ENCODE measurements around the gene HDAC5.
"Not testable (repeated sequence)": the region's sequence is repeated elsewhere in the genome, so short reads cannot be mapped to it uniquely, and the experiment has no call there.

HDAC5 gene

GRCh38 chr17:44123356-44124117 is at the start of gene HDAC5:
Gene HDAC5, minus strand, starts transcription at chr17:44123641. Its CDS starts 6,126 bp downstream, at chr17:44117515.
- DNase-seq = peak; percentile 91 to 98 (median 96)

GRCh38 chr17:44171931-44172455 is 48.6 kb upstream of the HDAC5 start:
- DNase-seq = no peak

GRCh38 chr17:44170499-44171201 is 47.2 kb upstream of the HDAC5 start, which contains the start of gene ASB16:
Gene ASB16, plus strand, starts transcription at chr17:44170704. Its CDS starts 86 bp downstream, at chr17:44170790.
- no peak for DNase-seq

GRCh38 chr17:44170135-44170498 is 46.7 kb upstream of the HDAC5 start:
- no peak for DNase-seq

- no peak for DNase-seq
Measured at GRCh38 chr17:44167181-44167861, 43.9 kb upstream of the HDAC5 start.

- no peak for DNase-seq
Measured at GRCh38 chr17:44164476-44164875, 41.0 kb upstream of the HDAC5 start.

GRCh38 chr17:44159519-44160210 is 36.2 kb upstream of the HDAC5 start:
- no peak for DNase-seq

- no peak for DNase-seq
Measured at GRCh38 chr17:44155488-44155887, 32.0 kb upstream of the HDAC5 start.

- no peak for DNase-seq
Measured at GRCh38 chr17:44152875-44153274, 29.4 kb upstream of the HDAC5 start.

GRCh38 chr17:44149750-44150329 is 26.4 kb upstream of the HDAC5 start:
- no peak for DNase-seq

- DNase-seq = not testable (repeated sequence)
Measured at GRCh38 chr17:44149066-44149465, 25.6 kb upstream of the HDAC5 start.

- no peak for DNase-seq
Measured at GRCh38 chr17:44147812-44148211, 24.4 kb upstream of the HDAC5 start.

GRCh38 chr17:44146375-44147346 is 23.2 kb upstream of the HDAC5 start:
- DNase-seq = no peak

GRCh38 chr17:44144966-44145739 is 21.7 kb upstream of the HDAC5 start:
- DNase-seq = no peak

GRCh38 chr17:44143921-44144320 is 20.5 kb upstream of the HDAC5 start:
- not testable (repeated sequence) for DNase-seq

- DNase-seq = peak in 3 of 4 experiments; percentile 26 to 35 (median 33)
Measured at GRCh38 chr17:44137891-44138709, 14.7 kb upstream of the HDAC5 start.

- no peak for DNase-seq
Measured at GRCh38 chr17:44134752-44135568, 11.5 kb upstream of the HDAC5 start.

GRCh38 chr17:44133918-44134476 is 10.6 kb upstream of the HDAC5 start:
- no peak for DNase-seq

All from activated naive CD4-positive, alpha-beta T cell (primary cell).